NCI-H2196 treated with DMSO at 0.1 percent for 48 hours (cell line): ENCODE measurements around the gene WNT5B.
"Not testable (repeated sequence)": the region's sequence is repeated elsewhere in the genome, so short reads cannot be mapped to it uniquely, and the experiment has no call there.

Source experiments
- DNase-seq: peaks from one replicate; lab custom pipeline; 2025; ENCODE audit not compliant: unreplicated experiment; lab: John Stamatoyannopoulos, UW

Gene WNT5B

GRCh38 chr12:1595690-1596347, 33.2 kb upstream of the WNT5B start:
- no peak for DNase-seq

- DNase-seq = no peak
Observed at GRCh38 chr12:1598757-1599156, 30.3 kb upstream of the WNT5B start.

- not testable (repeated sequence) for DNase-seq
Observed at GRCh38 chr12:1602706-1603105, 26.3 kb upstream of the WNT5B start.

- no peak for DNase-seq
Observed at GRCh38 chr12:1603269-1603993, 25.6 kb upstream of the WNT5B start.

GRCh38 chr12:1604464-1604863, 24.6 kb upstream of the WNT5B start:
- DNase-seq = no peak

- DNase-seq = peak; percentile 9
Observed at GRCh38 chr12:1605129-1606020, 23.7 kb upstream of the WNT5B start.

GRCh38 chr12:1606021-1606622, 22.9 kb upstream of the WNT5B start:
- DNase-seq = peak; percentile 6

- DNase-seq = no peak
Observed at GRCh38 chr12:1607940-1608712, 20.9 kb upstream of the WNT5B start.

- DNase-seq = no peak
Observed at GRCh38 chr12:1608713-1609119, 20.3 kb upstream of the WNT5B start.

GRCh38 chr12:1610072-1610643, 18.9 kb upstream of the WNT5B start:
- DNase-seq = no peak

- DNase-seq = no peak
Observed at GRCh38 chr12:1611803-1612572, 17.0 kb upstream of the WNT5B start.

GRCh38 chr12:1613860-1614259, 15.2 kb upstream of the WNT5B start:
- no peak for DNase-seq

GRCh38 chr12:1614360-1614759, 14.7 kb upstream of the WNT5B start:
- no peak for DNase-seq

- no peak for DNase-seq
Observed at GRCh38 chr12:1616233-1617066, 12.6 kb upstream of the WNT5B start.

- DNase-seq = no peak
Observed at GRCh38 chr12:1618489-1618888, 10.5 kb upstream of the WNT5B start.

GRCh38 chr12:1619159-1619558, 9.9 kb upstream of the WNT5B start:
- no peak for DNase-seq

GRCh38 chr12:1619587-1619986, 9.4 kb upstream of the WNT5B start:
- DNase-seq = no peak

- DNase-seq = no peak
Observed at GRCh38 chr12:1620092-1620491, 8.9 kb upstream of the WNT5B start.

GRCh38 chr12:1622406-1622805, 6.6 kb upstream of the WNT5B start:
- DNase-seq = no peak
